ENCODE results near the gene DPYSL3.

- TF ChIP-seq EZH2 (IDR thresholded peaks at IDR 0.05; ENCODE audit: insufficient read depth, poor library complexity, severe bottlenecking): no peak
- no peak for TF ChIP-seq EZH2phosphoT487 (IDR thresholded peaks at IDR 0.05; ENCODE audit: insufficient read depth, low read depth)
These were observed 1.0 kb upstream of the DPYSL3 start for GRCh38 chr5:147510885-147511284.
